K562 treated with DMSO at 1 percent for 12 hours (cell line): ENCODE measurements around the gene POMZP3. TPM values are rescaled to one million over a fixed set of nuclear protein-coding genes. Genes with fewer than 3 reads are reported as not detected.

Source experiments
- total RNA-seq: library from RNA; unstranded; fragments of 300-600 nt; gene quantifications from 2 replicates; pipeline ENCODE4 v1.2.3, GENCODE V29; 2022; ENCODE audit not compliant: insufficient read depth

The POMZP3 gene
- 22.9 and 32.2 TPM in 2 replicates for total RNA-seq

DNA sequence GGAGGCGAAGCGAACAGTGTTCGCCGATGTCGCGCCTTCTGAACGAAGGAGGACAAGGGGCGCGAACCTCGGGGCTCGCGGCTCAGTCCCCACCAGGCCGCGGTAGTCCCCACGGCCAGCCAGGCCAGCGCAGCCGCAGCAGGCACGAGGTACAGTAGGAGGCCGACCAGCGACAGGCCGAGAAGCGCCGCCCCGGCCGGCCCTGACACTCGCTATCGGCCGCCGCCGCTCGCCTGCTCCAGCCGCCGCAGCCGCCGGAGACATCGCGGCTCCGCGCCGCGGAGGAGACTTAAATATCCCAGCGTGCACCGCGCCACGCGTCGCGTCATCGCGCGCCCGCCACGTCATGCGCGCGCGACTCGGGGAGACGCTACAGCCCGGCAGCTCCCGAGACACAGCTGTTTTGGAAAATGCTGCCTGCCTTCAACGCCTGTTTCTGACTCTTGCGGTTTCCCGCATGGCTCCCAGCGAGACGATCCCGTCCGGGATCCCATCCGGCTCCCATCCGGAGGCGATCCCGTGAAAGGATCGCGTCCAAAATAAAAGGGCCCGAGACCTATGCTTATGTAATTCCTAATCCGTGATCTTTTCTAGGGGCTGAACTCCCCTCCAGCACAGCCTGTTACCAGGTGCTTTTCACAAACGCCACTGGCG lies at the start of gene POMZP3:
Gene POMZP3, minus strand, starts transcription at position 291 of the 654 bp plus-strand sequence. CDS start 1,215 bp downstream, outside the sequence.

Other genes with a start within 250 kb of the POMZP3 start
- gene SSC4D, start 217.6 kb downstream of the POMZP3 start, total RNA-seq: 11.2 and 12.4 TPM in 2 replicates
- gene ZP3, start 202.3 kb downstream of the POMZP3 start, total RNA-seq: 11.2 and 11.5 TPM in 2 replicates
- 46.6 and 48.1 TPM in 2 replicates for gene DTX2, start 165.6 kb downstream of the POMZP3 start, total RNA-seq
- gene UPK3B, start 116.7 kb downstream of the POMZP3 start, total RNA-seq: not detected in 2 replicates
- gene SPDYE16, start 84.0 kb downstream of the POMZP3 start, total RNA-seq: not detected in 2 replicates